IPS-18c (cell line): ENCODE data around the gene C13orf42.

Source experiments
- H3K4me3 ChIP-seq: 2 replicates; pipeline ENCODE4 v1.7.0; 2013; ENCODE audit warnings: low read depth, mild to moderate bottlenecking, low read length, moderate library complexity; ENCODE audit not compliant: insufficient read depth
- H3K9me3 ChIP-seq: one replicate; pipeline ENCODE4 v1.6.1; 2013; ENCODE audit warnings: mild to moderate bottlenecking, low read length, moderate library complexity; ENCODE audit not compliant: control insufficient read depth, insufficient read depth

C13orf42 gene

GRCh38 chr13:51050021-51050830 lies 60.8 kb downstream of the C13orf42 start:
- Histone ChIP-seq H3K4me3 (no peak overlapping the region), H3K9me3 (no peaks in the 10 kb centered on the region)

DNA sequence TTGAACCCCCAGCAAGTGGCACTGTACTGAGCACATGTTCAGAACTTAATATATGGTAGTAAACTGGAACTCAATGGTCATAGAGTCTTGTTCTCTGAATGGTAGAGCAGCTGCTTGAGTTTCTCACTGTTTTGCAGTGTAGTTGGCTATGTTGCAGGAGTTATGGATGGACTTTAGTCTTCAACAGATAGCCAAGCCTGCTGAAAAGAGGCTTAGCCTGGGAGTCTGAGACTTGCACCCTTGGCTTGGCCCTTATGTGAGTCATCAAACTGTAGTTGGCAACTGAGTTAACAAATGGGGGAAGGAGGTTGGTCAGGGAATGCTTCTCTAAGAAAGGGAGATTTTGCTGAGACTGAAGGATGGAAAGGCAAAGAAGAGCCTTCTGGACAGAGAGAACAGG lies 62.5 kb downstream of the C13orf42 start:
- no peaks in the 10 kb centered on the region for H3K9me3 ChIP-seq

GRCh38 chr13:51048166-51048461 lies 63.0 kb downstream of the C13orf42 start:
- Histone ChIP-seq H3K9me3 (no peaks in the 10 kb centered on the region), H3K4me3 (no peak overlapping the region)

More for the DNA sequence above, 62.5 kb downstream of the C13orf42 start:
- no peak overlapping the region for H3K4me3 ChIP-seq

GRCh38 chr13:51047434-51048165 lies 63.5 kb downstream of the C13orf42 start:
- no peaks in the 10 kb centered on the region for H3K9me3 ChIP-seq
- H3K4me3 ChIP-seq: no peak overlapping the region

DNA sequence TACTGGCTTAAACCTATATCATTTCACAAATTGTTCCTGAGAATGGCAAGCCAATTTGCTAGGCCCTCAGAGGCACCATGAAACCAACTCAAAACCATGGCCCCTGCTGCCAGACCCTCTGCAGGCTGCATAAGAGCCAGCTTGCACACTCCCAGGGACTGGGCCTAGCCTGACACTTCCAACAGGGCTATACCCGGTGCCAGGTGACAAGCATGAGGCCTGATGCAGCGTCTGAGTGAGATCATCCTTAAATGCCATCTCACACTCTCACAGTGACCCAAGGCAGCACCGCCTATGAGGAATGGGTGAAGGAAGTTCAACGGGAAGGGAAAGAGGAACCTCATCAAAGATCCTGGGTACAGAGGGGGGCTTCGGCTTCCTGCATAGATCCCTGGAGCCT lies 65.6 kb downstream of the C13orf42 start:
- H3K9me3 ChIP-seq: no peaks in the 10 kb centered on the region
- no peak overlapping the region for H3K4me3 ChIP-seq

DNA sequence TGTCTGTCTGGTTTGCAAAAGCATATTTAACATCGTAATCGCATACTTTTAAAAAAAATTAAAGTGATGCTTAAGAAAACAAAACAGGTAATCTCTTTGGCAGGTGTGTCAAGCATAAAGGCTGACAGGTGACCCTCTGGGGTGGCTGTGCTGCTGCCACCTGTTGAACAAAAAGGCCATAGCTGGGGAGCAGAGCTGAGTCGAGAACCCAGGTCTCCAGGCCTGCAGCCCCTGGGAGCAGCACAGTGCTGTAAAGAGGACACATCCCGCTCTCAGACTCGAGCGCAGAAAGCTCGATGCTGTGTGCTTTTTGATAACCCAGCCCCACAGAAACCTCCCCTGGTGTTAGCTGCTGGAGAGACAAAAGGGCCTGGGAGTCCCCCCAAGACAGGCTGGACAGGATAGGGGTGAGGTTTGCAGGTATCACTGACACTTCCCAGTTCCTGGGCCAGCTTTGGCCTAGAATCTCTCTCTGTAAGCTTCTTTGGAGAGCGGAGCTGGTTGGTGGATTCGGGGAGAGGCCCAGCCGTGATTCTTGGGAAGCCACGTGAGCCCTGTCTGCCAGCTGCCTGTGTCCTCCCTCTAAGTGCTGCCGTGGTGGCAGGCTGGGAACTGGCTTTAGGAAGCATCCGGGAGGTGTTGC lies 66.9 kb downstream of the C13orf42 start:
- H3K4me3 ChIP-seq: no peak overlapping the region
- no peaks in the 10 kb centered on the region for H3K9me3 ChIP-seq

DNA sequence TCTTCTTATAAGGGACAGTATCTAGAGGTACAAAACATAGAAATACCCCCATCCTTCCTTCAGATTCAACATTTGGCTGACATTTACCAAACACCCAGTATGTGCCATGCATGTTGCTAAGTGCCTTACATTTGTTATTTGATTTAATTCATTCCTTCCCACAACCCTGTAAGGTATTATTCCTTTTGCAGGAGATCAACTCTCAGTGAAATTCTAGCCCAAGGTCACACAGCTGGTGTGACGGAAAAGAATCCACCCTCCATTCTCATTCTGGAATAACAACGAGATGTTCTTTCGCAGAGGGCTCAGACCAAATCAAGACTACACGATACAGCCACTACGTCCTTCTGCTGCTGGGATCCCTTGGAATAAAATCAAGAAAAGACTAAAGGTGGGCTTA lies 67.8 kb downstream of the C13orf42 start:
- Histone ChIP-seq H3K9me3 (no peaks in the 10 kb centered on the region), H3K4me3 (no peak overlapping the region)

DNA sequence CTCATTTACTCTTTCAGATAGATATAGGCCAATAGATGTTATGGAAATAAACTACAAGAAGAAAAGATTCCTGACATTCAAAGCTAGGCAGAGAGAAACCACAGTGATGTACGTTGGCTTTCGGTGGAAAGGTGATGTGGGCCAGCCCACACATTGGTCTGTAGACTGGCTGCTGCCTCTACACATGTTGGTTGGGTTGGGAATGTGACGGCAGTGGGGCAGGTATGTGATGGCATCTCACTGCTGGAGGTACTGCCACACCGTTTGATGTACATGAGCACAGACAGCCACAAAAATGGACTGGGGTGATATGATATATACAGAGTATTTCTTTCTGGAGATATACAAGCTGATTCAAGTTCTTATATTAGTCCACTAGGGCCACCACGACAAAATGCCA lies 69.4 kb downstream of the C13orf42 start:
- Histone ChIP-seq H3K4me3 (no peak overlapping the region), H3K9me3 (no peaks in the 10 kb centered on the region)

- H3K4me3 ChIP-seq: no peak overlapping the region
Observed at GRCh38 chr13:51041126-51041525, 69.9 kb downstream of the C13orf42 start.

DNA sequence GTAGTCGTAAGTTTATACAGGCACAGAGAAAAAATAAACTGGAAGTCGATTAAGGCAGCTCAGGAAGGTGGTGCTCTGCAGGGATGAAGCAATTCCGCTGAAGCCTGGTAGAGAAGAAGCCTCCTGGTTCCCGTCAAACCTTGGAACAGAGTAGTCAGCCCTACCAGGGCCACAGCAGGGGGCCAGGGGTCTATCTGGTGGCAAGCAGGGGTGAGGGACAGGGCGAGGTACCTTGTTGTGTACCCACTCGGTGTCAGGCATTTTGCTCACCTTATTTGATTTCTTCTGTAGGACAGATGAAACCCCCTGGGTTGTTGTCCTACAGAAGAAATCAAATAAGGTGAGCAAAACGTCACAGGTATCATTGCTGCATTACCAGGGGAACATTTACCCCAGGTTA lies 70.6 kb downstream of the C13orf42 start:
- Histone ChIP-seq H3K4me3 (no peak overlapping the region), H3K9me3 (no peaks in the 10 kb centered on the region)

More at GRCh38 chr13:51041126-51041525, 69.9 kb downstream of the C13orf42 start:
- no peaks in the 10 kb centered on the region for H3K9me3 ChIP-seq

DNA sequence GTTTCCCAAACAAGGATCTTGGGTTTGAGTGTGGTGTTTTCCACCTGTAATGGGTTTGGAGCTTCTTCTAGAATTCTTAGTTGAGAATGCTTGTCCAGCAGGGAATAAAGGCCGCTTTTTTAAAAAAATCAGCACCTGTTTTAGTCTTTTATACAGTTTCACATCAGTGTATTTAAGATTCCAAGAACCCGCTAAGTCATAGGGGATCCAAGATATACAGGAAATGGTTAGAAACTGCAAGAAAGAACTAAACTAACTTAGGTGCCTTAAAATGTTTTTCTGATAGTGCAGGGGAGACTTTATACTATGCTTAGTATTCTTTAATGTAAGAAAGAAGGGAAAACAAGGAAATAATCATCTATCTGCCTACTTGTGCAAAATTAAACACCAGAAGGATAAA lies 74.7 kb downstream of the C13orf42 start:
- no peaks in the 10 kb centered on the region for H3K9me3 ChIP-seq
- H3K4me3 ChIP-seq: no peak overlapping the region

DNA sequence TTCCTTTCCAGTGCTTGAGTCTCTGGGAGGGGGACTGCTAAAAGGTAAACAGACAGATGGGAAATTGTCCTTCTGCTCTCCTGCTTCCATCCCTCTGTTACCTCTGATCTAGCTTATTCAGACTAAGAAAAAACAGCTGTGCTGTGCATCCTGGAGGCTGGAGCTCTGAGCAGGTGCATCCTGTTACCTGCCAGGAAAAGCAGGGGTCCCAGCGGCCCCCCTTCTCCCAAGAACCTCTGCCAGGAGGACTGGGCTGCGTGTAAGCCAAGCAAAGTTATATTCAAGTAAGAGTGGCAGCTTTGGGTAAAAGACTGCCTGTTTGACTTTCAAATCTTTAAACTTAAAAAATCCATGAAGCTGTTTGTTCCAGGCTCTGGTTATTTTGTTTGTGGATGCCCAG lies 75.1 kb downstream of the C13orf42 start:
- Histone ChIP-seq H3K9me3 (no peaks in the 10 kb centered on the region), H3K4me3 (no peak overlapping the region)

GRCh38 chr13:51035469-51035868 lies 75.6 kb downstream of the C13orf42 start:
- no peak overlapping the region for H3K4me3 ChIP-seq
- no peaks in the 10 kb centered on the region for H3K9me3 ChIP-seq

GRCh38 chr13:51034906-51035305 lies 76.2 kb downstream of the C13orf42 start:
- Histone ChIP-seq H3K4me3 (no peak overlapping the region), H3K9me3 (no peaks in the 10 kb centered on the region)

DNA sequence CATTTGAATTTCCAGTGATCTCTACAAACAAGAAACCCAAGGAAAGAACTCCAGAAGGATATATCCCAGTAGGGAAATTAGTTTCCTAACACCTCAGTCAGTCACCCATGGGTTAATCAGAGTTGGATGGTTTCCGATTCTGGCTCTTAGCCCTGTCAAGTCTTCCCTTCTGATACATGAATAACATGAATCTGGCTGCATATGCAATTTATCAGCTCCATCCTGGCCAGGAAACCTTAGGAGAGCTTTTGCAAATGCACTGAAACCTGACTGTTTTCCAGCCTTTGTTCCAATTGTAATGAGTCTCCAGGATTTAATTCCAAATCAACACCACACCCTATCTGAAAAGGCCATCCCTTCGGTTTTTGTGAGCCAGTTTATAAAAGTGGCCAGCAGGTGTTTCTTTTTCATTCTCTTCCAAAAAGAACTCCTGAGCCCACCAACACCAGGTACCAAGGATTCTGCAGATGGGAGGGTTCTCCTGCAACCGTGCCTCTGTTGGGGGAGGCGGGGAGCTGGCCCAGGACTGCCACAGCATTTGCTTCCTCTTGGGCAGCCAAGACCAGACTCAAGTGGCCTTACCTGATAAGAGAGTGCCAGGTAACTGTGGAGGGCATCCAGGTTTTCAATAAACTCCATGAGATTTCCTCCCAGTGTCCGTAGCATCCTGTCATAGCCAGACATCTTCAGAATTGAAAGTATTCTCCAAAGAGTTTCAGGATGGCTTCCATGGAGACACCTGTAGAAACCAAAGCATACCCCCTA lies 77.5 kb downstream of the C13orf42 start:
- H3K4me3 ChIP-seq: no peak overlapping the region

GRCh38 chr13:51032831-51033230 lies 78.2 kb downstream of the C13orf42 start:
- Histone ChIP-seq H3K4me3 (no peak overlapping the region), H3K9me3 (no peaks in the 10 kb centered on the region)

More for the DNA sequence above, 77.5 kb downstream of the C13orf42 start:
- H3K9me3 ChIP-seq: no peaks in the 10 kb centered on the region
